HCT116 (cell line): Measurements from ENCODE around the gene UBASH3B. TPM values are rescaled to one million over a fixed set of nuclear protein-coding genes. Genes with fewer than 3 reads are reported as not detected.

Experiments
- ATAC-seq: fragments of 200-7000 bp; cut with Tn5 transposase; 2 replicates; pipeline ENCODE4 v1.9.1; 2020; ENCODE audit warnings: mild to moderate bottlenecking, moderate library complexity
- BruUV-seq: library from RNA; stranded (reverse); fragments of 400-500 nt; replicated peaks from 2 replicates; lab custom pipeline; 2021; lab: Mats Ljungman, UMichigan
- CTCF ChIA-PET: fragments of 300-600 bp; sonication (Branson Sonifier 250); formaldehyde crosslinking; loops from one replicate; lab custom pipeline; 2021; ENCODE audit warnings: antibody characterized with exemption; lab: Charles Lee
- POLR2A ChIA-PET: fragments of 300-600, 350-600 bp; sonication (Branson Sonifier 250); formaldehyde crosslinking; loops from one replicate; lab custom pipeline; 2021; ENCODE audit warnings: antibody characterized with exemption; lab: Charles Lee
- RAD21 ChIA-PET, 2 experiments: fragments of 300-600 bp; sonication (Branson Sonifier 250); formaldehyde crosslinking; loops; one replicate each; lab custom pipeline; 2023; ENCODE audit warnings: low total read pairs in 2 of 2; ENCODE audit not compliant: uncharacterized antibody in 2 of 2, unreplicated experiment in 2 of 2, low non-redundant PET in 1 of 2; lab: Charles Lee
- DNase-seq: peaks from one replicate; pipeline ENCODE4 v3.0.0-alpha.2; 2010; ENCODE audit warnings: low read depth, low spot score
- H2AFZ ChIP-seq: fragments of 200-600 bp; shearing (Covaris generic), sonication (generic); 2 replicates; pipeline ENCODE4 v1.6.1; 2017; ENCODE audit warnings: low read depth, mixed run types, mixed read lengths, antibody characterized with exemption, low read length; ENCODE audit not compliant: poor library complexity, severe bottlenecking
- H3K27ac ChIP-seq: 2 replicates; pipeline ENCODE4 v1.5.1; 2012; ENCODE audit warnings: low read depth, low read length
- H3K27me3 ChIP-seq: fragments of 200-600 bp; sonication (generic); 2 replicates; pipeline ENCODE4 v1.6.1; 2016; ENCODE audit warnings: mixed run types, low read length, mixed read lengths; ENCODE audit not compliant: insufficient read depth
- H3K36me3 ChIP-seq, 2 experiments: fragments of 200-500 bp in 1 of 2; fragments of 200-600 bp in 1 of 2; sonication (Bioruptor generic) in 1 of 2; sonication (generic) in 1 of 2; 2 replicates each; pipeline versions ENCODE4 v1.5.1 to v1.6.1; 2014 to 2016; ENCODE audit warnings: low read length in 2 of 2, inconsistent platforms in 1 of 2, mixed read lengths in 1 of 2, mixed run types in 1 of 2; ENCODE audit not compliant: insufficient read depth in 2 of 2, control insufficient read depth in 1 of 2
- H3K4me1 ChIP-seq, 2 experiments: fragments of 200-600 bp in 1 of 2; sonication (generic) in 1 of 2; 2 replicates each; pipeline versions ENCODE4 v1.5.1 to v1.6.1; 2012 to 2017; ENCODE audit warnings: low read length in 2 of 2, inconsistent platforms in 1 of 2, mild to moderate bottlenecking in 1 of 2, mixed read lengths in 1 of 2, mixed run types in 1 of 2, moderate library complexity in 1 of 2; ENCODE audit not compliant: insufficient read depth in 2 of 2, control insufficient read depth in 1 of 2
- H3K4me2 ChIP-seq: fragments of 200-600 bp; sonication (generic); 2 replicates; pipeline ENCODE4 v1.6.1; 2017; ENCODE audit warnings: mixed run types, low read length, mixed read lengths
- H3K4me3 ChIP-seq, 2 experiments: fragments of 200-600 bp in 1 of 2; sonication (generic) in 1 of 2; replicated peaks in 1 of 2; 2 replicates each; pipeline ENCODE4 v1.5.1; 2011 to 2016; ENCODE audit warnings: low read length in 2 of 2, control low read depth in 1 of 2, low read depth in 1 of 2, mild to moderate bottlenecking in 1 of 2, mixed read lengths in 1 of 2, mixed run types in 1 of 2
- H3K79me2 ChIP-seq: fragments of 200-600 bp; sonication (generic); 2 replicates; pipeline ENCODE4 v1.6.1; 2017; ENCODE audit warnings: mild to moderate bottlenecking, mixed run types, low read length, moderate library complexity, mixed read lengths; ENCODE audit not compliant: insufficient read depth
- H3K9ac ChIP-seq: fragments of 200-600 bp; sonication (generic); 2 replicates; pipeline ENCODE4 v1.6.1; 2016; ENCODE audit warnings: low read length, mixed read lengths
- H3K9me2 ChIP-seq: fragments of 200-600 bp; sonication (generic), shearing (Covaris generic); 2 replicates; pipeline ENCODE4 v1.6.1; 2017; ENCODE audit warnings: mixed run types, mild to moderate bottlenecking, moderate library complexity; ENCODE audit not compliant: insufficient read depth
- H3K9me3 ChIP-seq, 2 experiments: fragments of 200-500 bp in 1 of 2; fragments of 200-600 bp in 1 of 2; sonication (Bioruptor generic) in 1 of 2; sonication (generic) in 1 of 2; 2 replicates each; pipeline ENCODE4 v1.6.1; 2014 to 2017; ENCODE audit warnings: low read length in 2 of 2, mixed read lengths in 2 of 2, inconsistent platforms in 1 of 2, low read depth in 1 of 2, mild to moderate bottlenecking in 1 of 2, mixed run types in 1 of 2, moderate library complexity in 1 of 2; ENCODE audit not compliant: control insufficient read depth in 1 of 2, insufficient read depth in 1 of 2
- H4K20me1 ChIP-seq: fragments of 200-600 bp; sonication (generic), shearing (Covaris generic); 2 replicates; pipeline ENCODE4 v1.6.1; 2017; ENCODE audit warnings: mixed run types, mild to moderate bottlenecking, moderate library complexity; ENCODE audit not compliant: insufficient read depth
- CBX3 ChIP-seq: IDR thresholded peaks from 2 replicates; pipeline ENCODE4 v1.6.1; 2012; ENCODE audit warnings: low read depth
- CTCF ChIP-seq, 3 experiments: fragments of 200-600 bp in 1 of 3; sonication (generic) in 1 of 3; IDR thresholded peaks in 2 of 3; conservative IDR thresholded peaks in 1 of 3; 2 replicates each; pipeline ENCODE4 v1.5.1; 2012 to 2017; ENCODE audit warnings: low read depth in 2 of 3, low read length in 2 of 3, antibody characterized with exemption in 1 of 3, borderline replicate concordance in 1 of 3, control low read depth in 1 of 3, mild to moderate bottlenecking in 1 of 3, mixed read lengths in 1 of 3, mixed run types in 1 of 3, moderate library complexity in 1 of 3; ENCODE audit not compliant: insufficient read depth in 1 of 3
- EGR1 ChIP-seq: IDR thresholded peaks from 2 replicates; pipeline ENCODE4 v1.6.1; 2012; ENCODE audit warnings: low read depth
- EZH2 ChIP-seq: fragments of 200-600 bp; sonication (generic); IDR thresholded peaks from 2 replicates; pipeline ENCODE4 v1.6.1; 2017; ENCODE audit warnings: antibody characterized with exemption, mixed run types
- EZH2phosphoT487 ChIP-seq: fragments of 200-600 bp; IDR thresholded peaks from 2 replicates; pipeline ENCODE4 v1.6.1; 2018; ENCODE audit warnings: antibody characterized with exemption, borderline replicate concordance
- MAX ChIP-seq: IDR thresholded peaks from 2 replicates; pipeline ENCODE4 v1.6.1; 2012
- POLR2A ChIP-seq: IDR thresholded peaks from 2 replicates; pipeline ENCODE4 v1.7.0; 2011; ENCODE audit warnings: borderline replicate concordance; ENCODE audit not compliant: insufficient read depth, insufficient read length; ENCODE audit errors: extremely low read depth
- RAD21 ChIP-seq: IDR thresholded peaks from 2 replicates; pipeline ENCODE4 v1.6.1; 2012; ENCODE audit warnings: low read depth, mild to moderate bottlenecking
- REST ChIP-seq: IDR thresholded peaks from 2 replicates; pipeline ENCODE4 v1.6.1; 2012; ENCODE audit warnings: low read depth
- SIN3A ChIP-seq: IDR thresholded peaks from 2 replicates; pipeline ENCODE4 v1.6.1; 2012; ENCODE audit warnings: low read depth
- SRF ChIP-seq: IDR thresholded peaks from 2 replicates; pipeline ENCODE4 v1.6.1; 2012; ENCODE audit warnings: low read depth
- TCF7L2 ChIP-seq: IDR thresholded peaks from 2 replicates; pipeline ENCODE4 v1.7.0; 2011; ENCODE audit warnings: borderline replicate concordance, inconsistent platforms; ENCODE audit not compliant: insufficient read depth, insufficient read length; ENCODE audit errors: extremely low read depth
- YY1 ChIP-seq: IDR thresholded peaks from 2 replicates; pipeline ENCODE4 v1.6.1; 2011; ENCODE audit warnings: low read length, low read depth, moderate library complexity, mild to moderate bottlenecking; ENCODE audit not compliant: insufficient replicate concordance; ENCODE audit errors: extremely low read depth
- ZFX ChIP-seq: fragments of 450-650 bp; IDR thresholded peaks from 2 replicates; pipeline ENCODE4 v1.6.1; 2017
- intact Hi-C: fragments of 100-400 bp; cut with micrococcal nuclease; formaldehyde crosslinking; loops from 2 replicates; pipeline ENCODE4 v1.10.0; 2022
- total RNA-seq: library from RNA; stranded (reverse); gene quantifications from one replicate; pipeline ENCODE4 v1.2.1, GENCODE V29; 2021; ENCODE audit not compliant: unreplicated experiment

The UBASH3B gene
- total RNA-seq, 1 experiment from 2014 or later = 40.3 TPM

GRCh38 chr11:122791836-122792235 is 136.3 kb downstream of the UBASH3B start (continued):
- no peak for TF ChIP-seq ZFX
- TF ChIP-seq REST = no peak
- no peak for TF ChIP-seq CBX3
- no peak for TF ChIP-seq YY1
- TF ChIP-seq, all 23 proteins: peak for 0

GRCh38 chr11:122793515-122793914 is 138.0 kb downstream of the UBASH3B start:
- H3K36me3 ChIP-seq = peaks cover 0 to 27% of the 10 kb centered on the region in 2 experiments; a peak in 2 of 4 replicates
- no peaks in the 10 kb centered on the region for H4K20me1 ChIP-seq
- DNase-seq (no peak), ATAC-seq (no peak)
- no peaks in the 10 kb centered on the region for H3K9me2 ChIP-seq
- no peak for TF ChIP-seq RAD21
- no peak for TF ChIP-seq ZFX
- no peak for TF ChIP-seq MAX
- TF ChIP-seq EGR1 = no peak
- TF ChIP-seq TCF7L2 = no peak
- TF ChIP-seq YY1 = no peak
- TF ChIP-seq POLR2A = no peak
- TF ChIP-seq CBX3 = no peak
- no peak for TF ChIP-seq CTCF (IDR thresholded peaks at IDR 0.05 in 2 of 3, conservative IDR thresholded peaks at IDR 0.05 in 1 of 3; ENCODE audit: borderline replicate concordance in 1 of 3, insufficient read depth in 1 of 3, low read depth in 2 of 3, low read length in 2 of 3)
- no peak for TF ChIP-seq SIN3A
- no peak for TF ChIP-seq EZH2phosphoT487
- TF ChIP-seq REST = no peak
- TF ChIP-seq SRF = no peak
- TF ChIP-seq EZH2 = no peak
- H3K27ac ChIP-seq = no peak overlapping the region
- no TSS peak for BruUV-seq
- H3K79me2 ChIP-seq = no peaks in the 10 kb centered on the region
- no peaks in the 10 kb centered on the region for H3K27me3 ChIP-seq
- peaks cover 0 to 8% of the 10 kb centered on the region in 2 experiments; a peak in 1 of 4 replicates for H3K4me1 ChIP-seq
- H3K4me3 ChIP-seq = no peak overlapping the region
- no peak overlapping the region for H3K4me2 ChIP-seq
- ChIA-PET POLR2A (no interaction called here), CTCF (interaction anchor here (1.3 kb wide), 1 partner anchor 12 kb away, joined by 5 read pairs; no protein-coding TSS in a partner anchor), RAD21 (no interaction called here)
- H3K9me3 ChIP-seq = no peaks in the 10 kb centered on the region
- no peak overlapping the region for H2AFZ ChIP-seq
- intact Hi-C loops = no loop called here
- no peak overlapping the region for H3K9ac ChIP-seq
